GM12878 (cell line): ENCODE measurements around the gene IER3. TPM values are rescaled to one million over a fixed set of nuclear protein-coding genes. Genes with fewer than 3 reads are reported as not detected.

Source experiments
- ATF7 ChIP-seq: fragments of 450-650 bp; IDR thresholded peaks from 2 replicates; pipeline ENCODE4 v1.6.1; 2016; ENCODE audit warnings: low read depth, mild to moderate bottlenecking
- CHD2 ChIP-seq: IDR thresholded peaks from 2 replicates; pipeline ENCODE4 v1.6.1; 2011; ENCODE audit warnings: low read depth, low read length, improper control_type of control experiment, borderline replicate concordance
- E2F8 ChIP-seq: fragments of 450-650 bp; IDR thresholded peaks from 2 replicates; pipeline ENCODE4 v1.6.1; 2018; ENCODE audit warnings: mild to moderate bottlenecking, low read depth, moderate library complexity; ENCODE audit not compliant: partially characterized antibody
- IRF3 ChIP-seq: fragments of 450-650 bp; IDR thresholded peaks from 2 replicates; pipeline ENCODE4 v1.6.1; 2014; ENCODE audit warnings: mild to moderate bottlenecking
- TBL1XR1 ChIP-seq: IDR thresholded peaks from 2 replicates; pipeline ENCODE4 v1.6.1; 2012; ENCODE audit warnings: low read depth, low read length, improper control_type of control experiment
- TCF3 ChIP-seq: IDR thresholded peaks from 2 replicates; pipeline ENCODE4 v1.6.1; 2012; ENCODE audit warnings: low read depth, mild to moderate bottlenecking, low read length, borderline replicate concordance; ENCODE audit not compliant: insufficient read depth
- USF2 ChIP-seq: IDR thresholded peaks from 2 replicates; pipeline ENCODE4 v1.6.1; 2011; ENCODE audit warnings: low read depth, low read length, improper control_type of control experiment, borderline replicate concordance
- ZBTB4 ChIP-seq: fragments of 450-650 bp; formaldehyde crosslinking; IDR thresholded peaks from 2 replicates; pipeline ENCODE4 v1.4.0; 2022; ENCODE audit warnings: mild to moderate bottlenecking, moderate library complexity
- polyA plus RNA-seq, 11 experiments: library from polyadenylated mRNA; depleted of rRNA in 4 of 11; unstranded in 6 of 11; stranded (reverse) in 5 of 11; fragments of >200 nt; fragmentation: Nextera tagmentation in 4 of 11; fragmentation: Illumina TruSeq in 1 of 11; extraction: Ambion mirVana in 4 of 11; extraction: Trizol in 1 of 11; gene quantifications; 1 replicate in 1 of 11; 2 replicates in 10 of 11; pipeline versions ENCODE4 v1.2.1 to v1.2.3, GENCODE V29; 2011 to 2016; ENCODE audit warnings: inconsistent platforms in 2 of 11, missing spikeins in 2 of 11, low read depth in 1 of 11
- total RNA-seq, 4 experiments: library from RNA; depleted of rRNA in 3 of 4; stranded (reverse); fragments of >200 nt in 3 of 4; fragmentation: Illumina TruSeq in 1 of 4; extraction: Trizol in 1 of 4; gene quantifications; 2 replicates each; pipeline versions ENCODE4 v1.2.1 to v1.2.3, GENCODE V29; 2013 to 2021

Gene IER3
- total and polyA plus RNA-seq, 10 of the 15 experiments (the other 5 are each of a cell fraction or from before 2014, with no cell fraction given): 1.9 to 100 (median 32.3) TPM

- TF ChIP-seq E2F8 (no peak), TCF3 (0 out of 2 replicates have a peak, but pooled peaks have one; percentile 30), ATF7 (no peak), CHD2 (peak; percentile 62; the same call in 1 of the 2 replicates), TBL1XR1 (0 out of 2 replicates have a peak, but pooled peaks have one; percentile 21), IRF3 (peak; percentile 66; the same call in 1 of the 2 replicates), USF2 (peak; percentile 43; the same call in 1 of the 2 replicates), ZBTB4 (CRISPR knock-in tag) (no peak)
These were observed 24.3 kb downstream of the IER3 start, which contains the start of gene TUBB (continued) for GRCh38 chr6:30719791-30720737.
